ENCODE measurements around the gene TBX1.

Gene TBX1

DNA sequence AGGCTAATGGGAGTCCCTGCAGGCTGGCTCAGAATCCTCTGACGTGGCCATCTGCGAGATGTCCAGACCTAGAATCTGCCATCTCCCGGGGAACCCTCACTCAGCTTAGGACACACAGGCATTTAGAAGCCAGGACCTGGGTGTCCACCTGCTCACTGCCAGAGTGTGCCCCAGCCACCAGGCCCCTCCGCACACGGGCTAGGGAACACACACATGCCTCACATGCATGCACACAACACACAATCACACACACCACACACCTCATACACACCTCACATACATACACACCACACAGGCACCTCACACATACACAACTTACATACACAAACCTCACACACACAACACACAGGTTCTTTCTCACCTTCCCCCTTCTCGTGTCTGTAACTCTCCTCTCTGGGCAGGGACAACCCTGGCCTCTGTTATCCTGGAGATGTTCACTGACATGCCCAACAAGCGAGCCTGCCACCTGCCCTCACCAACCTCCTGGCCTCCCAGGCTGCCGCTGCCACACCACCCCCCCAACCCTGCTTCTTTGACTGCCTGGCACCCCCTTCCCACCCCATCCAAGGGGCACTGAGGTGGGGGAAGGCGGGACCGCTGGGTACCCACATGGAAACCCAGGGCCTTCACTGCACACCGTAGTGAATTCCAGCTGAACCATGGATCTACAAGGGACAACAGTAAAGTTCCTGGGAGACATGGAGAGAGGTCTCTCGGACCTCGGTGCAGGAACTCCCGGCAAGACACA is 56.0 kb downstream of the TBX1 start:
- no peak for FAIRE-seq

Measured in A204.1 (cell line).